ENCODE data around the gene TAGLN2.

GRCh38 chr1:159923203-159924024 is 1.9 kb downstream of the TAGLN2 start:
- no peak for TF ChIP-seq CTCF (IDR thresholded peaks at IDR 0.05)
- peak in 3 of 4 donors; percentile 43 to 74 (median 52) for TF ChIP-seq POLR2A (IDR thresholded peaks at IDR 0.05)
